Stomach (tissue), 9 donors: Measurements from ENCODE around the gene GPR34. TPM values are rescaled to one million over a fixed set of nuclear protein-coding genes. Genes with fewer than 3 reads are reported as not detected.

Source experiments
- DNase-seq, 2 donors: peaks; one replicate each; pipeline versions ENCODE4 v3.0.0 to v3.0.0-alpha.2; 2013 to 2019
- H3K27ac ChIP-seq, 5 donors: fragments of 200-600 bp in 4 of 5; sonication (generic) in 4 of 5; one replicate each; pipeline ENCODE4 v1.5.1; 2013 to 2019; ENCODE audit warnings: mild to moderate bottlenecking in 1 of 5, moderate library complexity in 1 of 5
- H3K27me3 ChIP-seq, 3 donors: fragments of 200-600 bp; sonication (generic); one replicate each; pipeline ENCODE4 v1.5.1; 2017 to 2019; ENCODE audit warnings: mixed run types in 1 of 3
- H3K36me3 ChIP-seq, 4 donors: fragments of 200-600 bp; sonication (generic); 1 replicate in 3 of 4; 2 replicates in 1 of 4; pipeline ENCODE4 v1.5.1; 2016 to 2019
- H3K4me1 ChIP-seq, 4 donors: fragments of 200-600 bp; sonication (generic); one replicate each; pipeline ENCODE4 v1.5.1; 2016 to 2019
- H3K4me3 ChIP-seq, 4 donors: fragments of 200-600 bp; sonication (generic) in 3 of 4; one replicate each; pipeline ENCODE4 v1.5.1; 2016 to 2019; ENCODE audit warnings: mild to moderate bottlenecking in 1 of 4
- H3K9me3 ChIP-seq, 4 donors: fragments of 200-600 bp; sonication (generic); one replicate each; pipeline ENCODE4 v1.5.1; 2016 to 2019
- CTCF ChIP-seq, 7 experiments: fragments of 450-650 bp in 4 of 7; fragments of 200-600 bp in 3 of 7; sonication (generic) in 3 of 7; IDR thresholded peaks; one replicate each; pipeline ENCODE4 v1.5.1; 2016 to 2019; ENCODE audit warnings: antibody characterized with exemption in 7 of 7, control low read depth in 2 of 7, mild to moderate bottlenecking in 1 of 7
- EP300 ChIP-seq: sonication (generic); formaldehyde crosslinking; IDR thresholded peaks from one replicate; pipeline ENCODE4 v1.6.1; 2017; ENCODE audit warnings: antibody characterized with exemption
- POLR2A ChIP-seq, 4 donors: fragments of 450-650 bp; IDR thresholded peaks; one replicate each; pipeline ENCODE4 v1.6.1; 2016; ENCODE audit warnings: antibody characterized with exemption in 4 of 4, control low read depth in 2 of 4, mild to moderate bottlenecking in 1 of 4, moderate library complexity in 1 of 4
- POLR2AphosphoS5 ChIP-seq, 3 donors: sonication (generic); formaldehyde crosslinking; IDR thresholded peaks; one replicate each; pipeline ENCODE4 v1.6.1; 2016; ENCODE audit warnings: antibody characterized with exemption in 3 of 3
- WGBS, 5 donors: extraction: QIAGEN DNeasy Blood & Tissue Kit in 3 of 5; methylation state at CpG; one replicate each; pipeline versions ENCODE4 v1.1.5 to v1.1.7; 2013 to 2018; 5-methylcytosine and 5-hydroxymethylcytosine counted together
- intact Hi-C: fragments of 100-400 bp; cut with DNase I; formaldehyde crosslinking; loops from one replicate; pipeline ENCODE4 v1.15.1; 2023; ENCODE audit warnings: low total_unique reads
- polyA plus RNA-seq, 3 donors: library from polyadenylated mRNA; stranded (reverse); fragments of 200-250 nt; gene quantifications; one replicate each; pipeline ENCODE4 v1.2.3, GENCODE V29; 2013
- total RNA-seq, 5 donors: library from RNA; depleted of rRNA; stranded (reverse); fragments of >200 nt; gene quantifications; one replicate each; pipeline versions ENCODE4 v1.1.0 to v1.2.3, GENCODE V29; 2014 to 2016
- donor health status: healthy with polysubstance abuse.
- donor health status: Bipolar disorder and iron deficiency.
- donor health status: healthy.

Gene GPR34
- total and polyA plus RNA-seq, 8 donors, result 0.45 to 10.1 (median 6.2) TPM; not detected in 1

- 75 to 84% (median 77%) methylated on average over 2 of the region's 2 CpGs for WGBS, 5 donors
- Histone ChIP-seq H3K9me3 (no peaks in the 10 kb centered on the region), H3K4me1 (peaks cover 0 to 12% (median 0%) of the 10 kb centered on the region in 4 donors), H3K4me3 (no peak overlapping the region), H3K27me3 (no peaks in the 10 kb centered on the region), H3K27ac (no peak overlapping the region), H3K36me3 (no peaks in the 10 kb centered on the region)
- no peak for DNase-seq
- intact Hi-C loops, result no loop called here
- TF ChIP-seq POLR2A (IDR thresholded peaks at IDR 0.05) (no peak), CTCF (IDR thresholded peaks at IDR 0.05) (no peak), POLR2AphosphoS5 (IDR thresholded peaks at IDR 0.05) (no peak), EP300 (no peak)
Observed at GRCh38 chrX:41684940-41685339, 3.8 kb upstream of the GPR34 start.

GRCh38 chrX:41686788-41687187 lies 2.0 kb upstream of the GPR34 start:
- H3K36me3 ChIP-seq, result no peaks in the 10 kb centered on the region
- no peak for TF ChIP-seq POLR2AphosphoS5 (IDR thresholded peaks at IDR 0.05)
- H3K4me1 ChIP-seq, result peaks cover 0 to 12% (median under 1%) of the 10 kb centered on the region in 4 donors
- H3K4me3 ChIP-seq, result no peak overlapping the region
- H3K27ac ChIP-seq, result no peak overlapping the region
- no peaks in the 10 kb centered on the region for H3K27me3 ChIP-seq
- intact Hi-C loops, result no loop called here
- no peaks in the 10 kb centered on the region for H3K9me3 ChIP-seq
- DNase-seq, result no peak
- WGBS, 5 donors, result 62 to 83% (median 79%) methylated on average over 4 of the region's 4 CpGs

- no peak overlapping the region for H3K4me3 ChIP-seq
- no peak for TF ChIP-seq POLR2A (IDR thresholded peaks at IDR 0.05)
- TF ChIP-seq EP300, result no peak
- TF ChIP-seq POLR2AphosphoS5 (IDR thresholded peaks at IDR 0.05), result no peak
- TF ChIP-seq CTCF (IDR thresholded peaks at IDR 0.05), result no peak
- H3K27me3 ChIP-seq, result no peaks in the 10 kb centered on the region
- H3K27ac ChIP-seq, result no peak overlapping the region
- peaks cover 0 to 24% (median 5%) of the 10 kb centered on the region in 4 donors for H3K4me1 ChIP-seq
- H3K36me3 ChIP-seq, result no peaks in the 10 kb centered on the region
- intact Hi-C loops, result no loop called here
- H3K9me3 ChIP-seq, result no peaks in the 10 kb centered on the region
- WGBS, 5 donors, result 70 to 86% (median 79%) methylated on average over 2 of the region's 2 CpGs
- no peak for DNase-seq
Observed at GRCh38 chrX:41688156-41688555, 617 bp upstream of the GPR34 start.

- 67 to 84% (median 76%) methylated on average over 3 of the region's 3 CpGs for WGBS, 5 donors
- no peaks in the 10 kb centered on the region for H3K9me3 ChIP-seq
- DNase-seq, result no peak
- TF ChIP-seq CTCF (IDR thresholded peaks at IDR 0.05), result no peak
- no peak for TF ChIP-seq POLR2AphosphoS5 (IDR thresholded peaks at IDR 0.05)
- no peak for TF ChIP-seq EP300
- no peak for TF ChIP-seq POLR2A (IDR thresholded peaks at IDR 0.05)
- H3K4me1 ChIP-seq, result peaks cover 0 to 27% (median 5%) of the 10 kb centered on the region in 4 donors
- H3K4me3 ChIP-seq, result no peak overlapping the region
- intact Hi-C loops, result no loop called here
- H3K27ac ChIP-seq, result no peak overlapping the region
- H3K27me3 ChIP-seq, result no peaks in the 10 kb centered on the region
- H3K36me3 ChIP-seq, result no peaks in the 10 kb centered on the region
Observed at GRCh38 chrX:41689711-41690110, 938 bp downstream of the GPR34 start.

- WGBS, 5 donors, result 58 to 88% (median 80%) methylated on average over 1 of the region's 1 CpG
- TF ChIP-seq EP300 (no peak), POLR2A (IDR thresholded peaks at IDR 0.05) (no peak), CTCF (IDR thresholded peaks at IDR 0.05) (no peak), POLR2AphosphoS5 (IDR thresholded peaks at IDR 0.05) (no peak)
- no peaks in the 10 kb centered on the region for H3K36me3 ChIP-seq
- H3K9me3 ChIP-seq, result no peaks in the 10 kb centered on the region
- no peak overlapping the region for H3K4me3 ChIP-seq
- H3K27me3 ChIP-seq, result no peaks in the 10 kb centered on the region
- DNase-seq, result peak in 1 of 2 donors; percentile 18
- peak overlapping the region in 2 of 5 donors; percentile 35 to 59 for H3K27ac ChIP-seq
- H3K4me1 ChIP-seq, result peaks cover 0 to 19% (median 5%) of the 10 kb centered on the region in 4 donors
- intact Hi-C loops, result no loop called here
Observed at GRCh38 chrX:41692162-41692749, 3.5 kb downstream of the GPR34 start.
